GM21723 (cell line): ENCODE measurements around the gene OR5A1.
A peak's percentile ranks its signal among the peaks of the same experiment; 100 is the strongest.
"Not testable (repeated sequence)": the region's sequence is repeated elsewhere in the genome, so short reads cannot be mapped to it uniquely, and the experiment has no call there.

ENCODE experiments used
- ATAC-seq: cut with Tn5 transposase; IDR thresholded peaks from one replicate; pipeline ENCODE4 v1.9.1; 2021; ENCODE audit warnings: mild to moderate bottlenecking, moderate library complexity; ENCODE audit not compliant: unreplicated experiment

OR5A1 gene

DNA sequence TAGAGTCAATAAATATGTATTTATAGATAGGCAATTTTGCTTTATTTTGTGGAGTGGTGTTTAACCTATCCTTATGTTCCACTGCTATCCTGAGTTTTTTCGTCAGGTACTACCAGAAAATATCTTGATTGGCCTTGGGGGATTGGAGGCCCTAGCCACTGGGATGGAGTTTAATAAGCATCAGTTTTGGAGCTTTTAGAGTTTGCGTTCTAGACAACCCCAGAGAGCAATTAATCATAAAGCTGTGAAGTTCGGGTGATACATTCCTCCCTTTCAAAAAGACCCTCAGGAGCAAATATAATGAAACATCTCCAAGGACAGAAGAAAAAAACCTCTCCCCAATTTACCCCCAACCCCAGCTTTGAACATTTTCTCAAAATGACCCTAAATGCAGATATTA lies at the start of gene OR5A1:
TSS of gene OR5A1 (plus strand) at position 301 of the 400 bp plus-strand sequence. CDS start 6,700 bp downstream, outside the sequence.
- ATAC-seq: no peak

DNA sequence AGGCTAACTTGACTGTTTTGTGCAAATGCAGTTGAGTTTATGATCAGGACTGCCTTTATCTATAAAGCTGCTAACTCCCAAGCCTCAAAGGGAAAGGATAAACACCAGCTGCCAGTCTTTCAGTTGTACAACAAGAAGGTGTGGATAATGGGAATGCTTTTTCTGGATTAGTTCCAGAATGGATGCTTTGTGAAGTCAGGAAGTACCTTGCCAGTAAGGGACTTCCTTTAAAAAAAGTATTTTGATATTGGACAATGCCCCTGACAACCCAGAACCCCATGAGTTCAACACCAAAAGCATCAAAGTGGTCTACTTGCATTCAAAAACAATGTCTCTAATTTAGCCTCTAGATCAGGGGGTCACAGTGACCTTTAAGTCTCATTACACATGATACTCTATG lies 42.1 kb upstream of the OR5A1 start:
- ATAC-seq: no peak

DNA sequence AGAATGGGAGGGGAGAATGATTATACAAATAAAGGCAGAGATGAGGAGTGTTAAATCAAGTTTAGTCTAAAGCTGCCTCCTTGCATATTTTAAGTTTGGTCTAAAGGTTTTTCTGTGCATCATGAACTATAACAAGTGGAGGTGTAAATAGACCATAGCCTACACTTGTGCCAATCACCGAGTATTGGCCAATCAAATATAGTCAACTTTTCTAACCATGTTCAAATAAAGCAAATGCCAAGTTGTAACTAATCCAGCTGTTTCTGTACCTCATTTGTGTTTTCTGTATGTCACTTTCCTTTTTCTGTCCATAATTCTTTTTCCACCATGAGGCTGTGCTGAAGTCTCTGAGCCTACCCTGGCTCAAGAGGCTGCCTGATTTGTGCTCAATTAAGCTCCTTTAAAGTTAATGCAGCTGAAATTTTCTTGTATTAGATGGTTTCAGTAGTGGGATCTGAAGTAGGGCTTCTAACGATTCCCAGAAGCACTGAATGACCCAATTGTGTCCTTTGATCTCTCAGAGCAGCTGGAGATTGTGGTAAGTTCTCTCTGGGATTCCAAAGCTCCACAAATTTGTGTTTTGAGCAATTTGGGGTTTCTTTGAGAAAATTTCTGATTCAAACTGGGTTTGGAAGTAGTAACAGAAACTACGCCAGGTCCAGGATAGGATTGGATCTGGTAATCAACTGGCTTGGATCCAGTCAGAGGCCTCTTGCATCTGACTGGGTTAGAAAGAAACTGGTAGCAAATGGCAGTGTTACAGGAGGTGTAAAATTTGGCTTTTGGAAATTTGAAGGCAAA lies 35.6 kb upstream of the OR5A1 start:
- no peak for ATAC-seq

DNA sequence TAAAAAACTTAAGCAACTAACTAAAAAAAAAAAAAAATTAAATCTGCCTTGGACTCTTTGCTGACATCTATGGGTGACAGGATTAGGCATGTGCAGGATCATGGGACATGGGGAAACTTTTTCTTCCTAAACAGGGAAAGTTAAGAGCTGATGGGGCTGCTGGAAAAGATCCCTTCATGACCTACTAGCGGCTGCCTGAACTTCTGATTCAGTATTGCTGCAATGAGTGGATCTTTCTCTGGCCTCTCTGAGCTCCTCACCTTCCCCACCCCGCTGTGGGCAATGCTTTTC lies 35.1 kb upstream of the OR5A1 start:
- no peak for ATAC-seq

DNA sequence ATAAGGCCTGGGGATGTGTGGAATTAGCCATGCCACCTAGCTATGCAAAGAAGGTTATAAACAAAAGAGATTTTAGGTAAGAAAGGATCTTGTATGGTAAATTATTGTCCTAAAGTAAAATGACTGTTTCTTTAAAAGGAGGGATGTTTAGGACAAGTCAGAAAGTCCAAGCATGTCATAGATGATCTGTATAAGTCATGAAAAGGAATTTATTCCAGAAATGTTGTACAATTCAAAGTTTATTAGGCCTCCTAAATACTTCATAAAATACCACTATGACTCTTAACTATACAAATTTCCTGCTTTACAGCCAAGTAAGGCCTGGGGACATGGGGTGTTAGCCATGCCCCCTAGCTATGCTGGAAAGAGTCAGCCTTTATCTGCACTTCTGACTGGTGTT lies 32.7 kb upstream of the OR5A1 start:
- ATAC-seq: no peak

DNA sequence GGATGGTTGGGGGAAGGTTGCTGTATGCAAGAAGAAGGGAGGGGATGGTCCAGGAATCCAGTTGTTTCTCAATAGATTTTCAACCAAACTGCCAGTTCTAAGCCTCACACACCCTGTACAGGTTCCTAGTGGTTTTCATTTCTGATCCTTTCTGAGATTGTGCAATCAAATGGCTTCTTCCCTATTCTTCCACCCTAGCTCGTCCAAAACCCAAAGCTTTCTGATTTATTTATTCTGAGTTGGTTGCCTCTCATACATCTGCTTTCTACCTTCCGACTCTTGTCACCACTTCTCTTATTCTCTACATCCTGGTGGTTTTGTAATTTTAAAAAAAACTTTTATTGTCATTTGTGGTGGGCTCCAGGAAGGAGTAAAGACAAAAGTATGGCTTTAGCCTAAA lies 22.6 kb upstream of the OR5A1 start:
- ATAC-seq: no peak

DNA sequence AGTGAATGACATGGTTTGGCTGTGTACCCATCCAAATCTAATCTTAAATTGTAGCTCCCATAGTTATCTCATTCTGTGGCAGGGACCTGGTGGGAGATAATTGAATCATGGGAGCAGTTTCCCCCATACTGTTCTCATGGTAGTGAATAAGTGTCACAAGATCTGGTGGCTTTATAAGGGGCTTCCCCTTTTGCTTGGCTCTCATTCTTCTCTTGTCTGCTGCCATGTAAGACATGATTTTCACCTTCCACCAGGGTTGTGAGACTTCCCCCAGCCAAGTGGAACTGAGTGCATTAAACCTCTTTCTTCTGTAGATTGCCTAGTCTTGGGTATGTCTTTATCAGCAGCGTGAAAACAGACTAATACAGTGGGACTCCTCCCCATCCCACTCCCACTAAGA lies 21.2 kb upstream of the OR5A1 start:
- no peak for ATAC-seq

DNA sequence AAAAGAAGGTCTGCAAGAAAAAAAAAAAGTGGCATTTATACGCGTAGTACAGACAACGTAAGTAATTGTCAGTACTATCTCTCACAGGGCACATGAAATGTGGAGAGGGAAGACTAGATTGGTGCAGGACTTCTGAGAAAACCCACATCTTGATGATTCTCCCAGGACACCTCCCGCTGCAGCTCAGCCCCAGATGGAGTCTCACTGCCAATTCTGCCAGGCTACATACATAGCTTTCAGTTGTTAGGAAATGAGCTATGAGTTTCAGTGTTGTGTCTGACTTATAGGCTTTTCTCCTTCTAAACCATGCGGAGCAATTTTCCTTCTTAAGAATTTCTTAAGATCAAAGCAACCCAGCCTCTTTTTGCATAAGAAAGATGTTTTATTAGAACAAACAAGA lies 19.7 kb upstream of the OR5A1 start:
- ATAC-seq: no peak

DNA sequence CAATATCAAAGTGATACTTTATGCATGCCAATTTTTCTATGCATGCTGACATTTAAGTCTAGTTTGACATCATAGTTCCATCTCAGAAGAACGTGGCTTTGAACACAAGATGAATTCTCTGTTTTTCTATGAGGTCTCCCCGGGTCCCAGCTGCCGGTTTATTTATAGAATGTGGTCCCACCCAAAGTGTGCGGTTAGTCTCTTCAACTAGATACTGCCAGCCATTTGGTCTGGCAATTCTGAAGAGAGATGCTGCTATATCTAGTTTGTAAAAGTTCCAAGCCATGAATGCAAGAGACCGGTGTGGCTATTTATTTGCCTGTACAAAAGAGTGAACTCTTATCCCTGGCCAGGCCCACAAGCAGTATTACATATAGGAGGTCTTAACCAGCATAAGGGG lies 19.2 kb upstream of the OR5A1 start:
- ATAC-seq: no peak

DNA sequence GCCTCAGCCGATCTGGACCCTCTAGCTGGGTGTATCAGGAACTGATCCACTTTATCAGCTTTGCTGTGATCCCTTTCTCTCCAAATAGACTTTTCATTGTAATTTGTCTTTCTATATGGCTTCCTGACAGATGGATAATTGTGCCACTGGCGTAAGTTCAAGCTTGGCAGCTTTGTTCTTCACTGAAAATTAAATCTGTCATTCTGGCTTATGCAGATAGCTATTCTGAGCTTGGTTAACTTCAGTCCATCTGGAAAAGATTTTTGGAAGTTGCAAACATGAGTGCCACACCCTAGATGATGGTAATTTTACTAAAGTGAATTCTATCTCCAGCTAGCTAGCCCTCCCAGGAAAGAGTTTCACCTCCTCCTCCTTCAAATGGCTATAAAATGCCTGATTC lies 18.1 kb upstream of the OR5A1 start:
- no peak for ATAC-seq

DNA sequence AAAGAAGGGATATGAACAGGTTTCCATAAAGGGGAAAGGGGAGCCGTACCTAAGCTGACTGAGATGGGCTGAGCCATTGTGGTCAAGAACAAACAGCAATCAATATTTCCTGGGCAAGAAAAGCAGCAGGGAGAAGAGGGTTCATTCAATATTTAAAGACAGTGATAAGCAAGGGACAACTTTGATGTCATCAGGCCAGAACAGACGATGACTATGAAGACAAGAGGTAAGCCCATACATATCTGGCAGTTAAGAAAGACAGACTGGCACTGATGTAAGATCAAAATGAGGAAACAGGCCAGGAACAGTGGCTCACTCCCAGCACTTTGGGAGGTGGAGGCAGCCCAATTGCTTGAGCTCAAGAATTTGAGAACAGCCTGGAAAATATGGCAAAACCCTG lies 12.4 kb upstream of the OR5A1 start:
- no peak for ATAC-seq

DNA sequence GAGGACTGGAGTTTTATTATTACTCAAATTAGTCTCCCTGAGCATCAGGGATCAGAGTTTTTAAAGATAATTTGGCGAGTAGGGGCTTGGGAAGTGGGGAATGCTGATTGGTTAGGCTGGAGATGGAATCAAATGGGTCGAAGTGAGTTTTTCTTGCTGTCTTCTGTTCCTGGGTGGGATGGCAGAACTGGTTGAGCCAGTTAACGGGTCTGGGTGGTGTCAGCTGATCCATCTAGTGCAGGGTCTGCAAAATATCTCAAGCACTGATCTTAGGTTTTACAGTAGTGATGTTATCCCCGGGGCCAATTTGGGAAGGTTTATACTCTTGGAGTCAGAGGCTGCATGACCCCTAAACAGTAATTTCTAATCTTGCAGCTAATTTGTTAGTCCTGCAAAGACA lies 11.1 kb upstream of the OR5A1 start:
- no peak for ATAC-seq

DNA sequence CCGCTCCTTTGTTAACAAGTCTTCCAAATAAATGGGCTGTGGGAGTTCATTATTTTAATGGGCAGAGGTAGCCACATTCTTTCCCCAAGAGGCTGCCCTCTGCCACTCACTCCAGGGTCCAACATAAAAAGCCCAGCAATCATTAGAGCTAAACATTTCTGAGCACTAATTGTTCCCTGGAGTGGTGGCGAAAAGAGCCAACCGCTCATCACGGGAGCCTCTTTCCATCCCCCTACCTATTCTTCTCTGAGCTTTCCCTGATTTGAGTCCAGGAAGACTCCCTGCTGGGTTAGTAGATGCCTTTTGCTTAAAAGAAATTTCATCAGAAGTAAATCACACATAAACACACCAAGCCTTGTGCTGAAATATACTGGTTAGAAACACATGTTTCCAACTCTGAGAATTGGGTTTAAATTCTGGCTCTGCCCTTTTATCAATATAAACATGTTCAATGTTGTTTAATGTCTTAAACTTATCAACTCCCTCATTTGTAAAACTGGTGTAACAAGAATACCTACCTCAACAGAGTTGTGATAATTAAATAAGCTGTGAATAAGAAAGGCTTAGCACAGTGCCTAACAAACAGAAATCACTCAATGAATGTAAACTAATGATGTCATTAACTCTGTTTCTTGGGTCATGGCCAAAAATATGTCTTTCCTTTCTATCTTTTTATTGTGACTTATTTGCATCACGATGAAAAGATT lies 9.8 kb upstream of the OR5A1 start, which contains the start of gene OR5A2:
TSS of gene OR5A2 (minus strand) at position 53 of the 707 bp plus-strand sequence. CDS start 3,460 bp downstream, outside the sequence.
- no peak for ATAC-seq

DNA sequence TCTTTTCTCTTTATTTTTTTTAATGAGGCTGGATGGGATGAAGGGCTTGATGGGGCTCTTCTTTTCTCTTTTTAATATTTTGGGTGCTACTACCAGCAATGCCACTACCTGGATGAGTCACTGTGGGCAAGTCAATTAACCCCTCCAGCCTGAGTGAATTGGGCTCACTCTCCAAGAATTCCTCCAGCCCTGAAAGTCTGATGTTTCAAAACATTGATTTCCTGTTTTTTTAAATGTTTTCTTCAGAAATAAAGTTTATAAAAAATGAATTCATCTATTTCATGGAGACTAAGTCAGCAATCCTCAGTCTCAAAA lies 9.2 kb upstream of the OR5A1 start:
- no peak for ATAC-seq

DNA sequence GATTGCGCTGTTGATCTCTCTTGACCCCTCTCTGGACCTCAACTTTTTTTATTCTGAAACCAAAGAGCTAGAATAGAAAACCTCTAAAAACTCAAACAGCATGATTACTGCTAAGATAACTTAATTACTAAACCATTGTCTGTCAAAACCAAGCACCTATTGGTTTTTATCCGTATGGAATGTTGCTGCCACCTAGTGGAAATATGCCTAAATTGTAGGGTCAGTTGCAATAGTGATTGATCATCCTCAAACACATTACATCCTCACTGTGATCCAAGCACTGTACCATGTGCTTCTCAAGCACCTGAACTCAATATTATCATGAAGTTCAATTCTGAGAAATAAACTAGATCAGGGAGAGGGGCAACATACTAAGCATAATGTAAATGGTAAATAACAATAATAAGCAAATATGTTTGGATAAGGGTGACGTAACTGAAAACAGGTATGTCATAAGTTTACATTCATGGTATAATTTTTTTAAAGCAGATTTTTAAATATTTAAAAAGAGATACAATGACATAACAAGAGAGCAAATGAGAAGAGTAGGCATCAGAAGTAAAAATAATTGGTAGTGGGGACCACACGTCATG lies 6.2 kb upstream of the OR5A1 start:
- ATAC-seq: peak; percentile 77

DNA sequence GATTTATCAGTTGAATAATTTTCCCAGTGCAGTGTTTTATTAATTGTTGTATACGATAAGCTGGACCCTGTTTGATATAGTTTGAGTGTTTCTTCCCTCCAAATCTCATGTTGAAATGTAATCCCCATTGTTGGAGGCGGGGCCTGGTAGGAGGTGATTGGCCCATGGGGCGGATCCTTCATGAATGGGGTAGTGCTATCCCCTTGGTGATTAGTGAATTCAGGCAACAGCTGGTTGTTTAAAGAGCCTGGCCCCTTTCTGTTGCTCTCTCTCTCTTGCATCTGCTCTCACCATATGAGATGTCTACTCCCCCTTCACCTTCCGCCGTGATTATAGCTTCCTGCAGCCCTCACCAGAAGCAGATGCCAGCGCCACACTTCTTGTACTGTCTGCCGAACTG lies 1.5 kb downstream of the OR5A1 start:
- no peak for ATAC-seq

DNA sequence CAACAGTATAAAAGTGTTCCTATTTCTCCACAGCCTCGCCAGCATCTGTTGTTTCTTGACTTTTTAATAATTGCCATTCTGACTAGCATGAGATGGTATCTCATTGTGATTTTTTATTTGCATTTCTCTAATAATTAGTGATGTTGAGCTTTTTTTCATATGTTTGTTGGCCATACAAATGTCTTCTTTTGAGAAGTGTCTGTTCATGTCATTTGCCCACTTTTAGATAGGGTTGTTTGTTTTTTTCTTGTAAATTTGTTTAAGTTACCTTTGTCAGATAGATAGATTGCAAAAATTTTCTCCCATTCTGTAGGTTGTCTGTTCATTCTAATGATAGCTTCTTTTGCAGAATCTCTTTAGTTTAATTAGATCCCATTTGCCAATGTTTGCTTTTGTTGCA lies 9.4 kb downstream of the OR5A1 start:
- ATAC-seq: not testable (repeated sequence)

DNA sequence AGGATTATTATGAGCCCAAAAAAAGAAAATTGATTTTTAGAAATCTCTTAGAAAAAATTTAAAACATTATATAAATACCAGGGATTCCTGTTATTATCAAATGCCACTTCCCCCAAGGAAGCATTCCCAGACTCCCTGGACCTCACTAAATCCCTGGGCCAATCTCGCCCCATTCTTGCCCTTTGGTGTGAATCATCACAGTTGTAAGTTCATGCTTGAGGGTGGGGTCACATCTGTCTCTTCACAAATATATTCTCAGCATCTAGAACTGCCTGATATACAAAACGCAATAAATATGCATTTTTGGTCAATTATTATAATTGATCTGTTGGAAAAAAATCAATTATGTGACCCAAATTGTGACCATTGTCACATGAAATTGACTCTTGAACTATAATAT lies 12.2 kb downstream of the OR5A1 start:
- ATAC-seq: no peak

DNA sequence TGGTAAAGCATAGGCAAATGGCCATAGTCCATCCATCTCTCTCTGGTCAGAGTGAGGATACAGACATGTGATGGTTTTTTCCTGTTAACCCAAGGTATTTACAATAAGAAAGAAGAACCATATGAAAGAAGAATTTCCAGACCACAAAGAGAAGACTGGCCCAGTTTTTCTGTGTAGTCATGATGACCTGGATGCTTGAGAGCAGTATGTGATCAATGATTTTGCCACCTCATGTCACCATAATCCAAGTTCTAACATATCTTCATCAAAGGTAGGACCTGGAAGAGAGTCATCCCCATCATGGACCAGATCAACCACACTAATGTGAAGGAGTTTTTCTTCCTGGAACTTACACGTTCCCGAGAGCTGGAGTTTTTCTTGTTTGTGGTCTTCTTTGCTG lies 20.4 kb downstream of the OR5A1 start, which contains the start of gene OR4D6:
TSS of gene OR4D6 (plus strand) at position 301 of the 400 bp plus-strand sequence. CDS start at position 301, 0 bp downstream.
- ATAC-seq: no peak

DNA sequence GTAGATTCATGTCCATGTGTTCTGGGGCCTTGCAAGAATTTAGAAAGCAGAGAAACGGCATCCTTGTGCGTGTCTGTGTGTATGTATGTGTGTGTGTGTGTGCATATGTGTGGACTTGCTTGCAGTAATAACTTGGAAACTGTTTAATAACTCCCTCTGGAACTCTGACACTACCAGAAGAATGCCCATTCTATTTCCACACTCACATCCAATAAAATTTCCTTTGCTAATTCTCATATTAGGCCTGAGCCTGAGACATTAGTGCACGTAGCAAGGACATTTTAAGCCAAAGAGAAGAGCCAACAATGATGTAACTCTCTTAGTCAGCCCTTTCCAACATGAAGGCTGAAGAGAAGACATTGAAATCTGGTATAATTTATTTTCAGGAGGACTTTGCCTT lies 23.6 kb downstream of the OR5A1 start:
- no peak for ATAC-seq

DNA sequence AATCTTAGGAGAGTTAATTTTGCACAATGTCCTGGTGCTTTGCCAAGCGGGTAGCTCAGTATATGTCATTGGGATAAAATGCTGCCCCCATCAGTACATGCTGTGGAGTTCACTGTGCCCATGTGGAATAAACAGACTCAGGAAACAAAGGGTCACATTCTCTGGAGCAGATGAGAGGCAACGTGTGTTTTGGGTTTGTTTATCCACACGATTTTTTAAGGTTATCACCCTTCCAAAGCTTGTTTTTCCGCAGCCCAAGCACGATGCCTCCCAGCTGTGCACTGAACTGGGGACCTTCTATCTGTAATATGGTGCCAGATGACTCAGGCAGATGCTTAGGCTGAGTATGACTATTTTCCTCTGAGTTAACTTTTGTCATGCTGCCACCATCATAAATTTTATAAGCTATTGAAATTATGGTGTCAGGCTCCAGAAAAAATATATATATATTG lies 26.9 kb downstream of the OR5A1 start:
- ATAC-seq: no peak

DNA sequence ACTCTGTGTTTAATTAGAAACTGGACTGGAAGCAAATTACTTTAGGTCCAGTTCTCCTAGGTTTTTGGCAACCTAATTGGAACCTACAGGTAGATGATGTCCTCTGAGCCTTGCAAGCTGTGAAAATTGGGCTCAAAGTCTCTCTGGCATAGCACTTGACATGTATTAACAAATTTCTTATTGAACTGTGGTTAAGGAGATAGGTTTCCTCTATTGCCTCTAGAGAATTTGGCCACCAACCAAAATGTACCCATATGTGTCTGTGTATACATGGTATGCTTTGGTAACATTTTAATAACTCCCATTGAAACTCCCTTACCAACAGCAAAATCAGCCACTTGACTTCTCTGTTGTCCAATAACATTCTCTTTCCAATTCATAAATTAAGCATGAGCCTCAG lies 36.7 kb downstream of the OR5A1 start, which contains the start of gene OR4D10:
TSS of gene OR4D10 (plus strand) at position 301 of the 400 bp plus-strand sequence. CDS start 4,115 bp downstream, outside the sequence.
- no peak for ATAC-seq
